GM23338 (cell line): ENCODE data around the gene XRN2.

Experiments
- CREB1 ChIP-seq: fragments of 250-450 bp; sonication (Bioruptor Pico); IDR thresholded peaks from 2 replicates; pipeline ENCODE4 v1.5.0; 2020; ENCODE audit warnings: low read depth, mild to moderate bottlenecking, moderate library complexity
- CTCF ChIP-seq, 2 experiments: fragments of 200-600 bp in 1 of 2; sonication (generic) in 1 of 2; conservative IDR thresholded peaks; 2 replicates each; pipeline versions ENCODE4 v1.5.1 to v1.6.1; 2016 to 2017; ENCODE audit warnings: antibody characterized with exemption in 2 of 2, low read depth in 2 of 2, mild to moderate bottlenecking in 2 of 2, moderate library complexity in 1 of 2
- EZH2 ChIP-seq: fragments of 200-600 bp; sonication (generic); IDR thresholded peaks from one replicate; pipeline ENCODE4 v1.8.0; 2017; ENCODE audit warnings: antibody characterized with exemption, mild to moderate bottlenecking, low read depth; ENCODE audit not compliant: unreplicated experiment
- EZH2phosphoT487 ChIP-seq: fragments of 200-600 bp; sonication (generic); IDR thresholded peaks from one replicate; pipeline ENCODE4 v1.8.1; 2018; ENCODE audit warnings: antibody characterized with exemption; ENCODE audit not compliant: unreplicated experiment
- POLR2AphosphoS5 ChIP-seq: IDR thresholded peaks from 2 replicates; pipeline ENCODE4 v1.6.1; 2016; ENCODE audit warnings: antibody characterized with exemption, low read depth
- REST ChIP-seq: IDR thresholded peaks from one replicate; pipeline ENCODE4 v1.6.1; 2018; ENCODE audit warnings: antibody characterized with exemption; ENCODE audit not compliant: unreplicated experiment

- TF ChIP-seq CTCF (conservative IDR thresholded peaks at IDR 0.05; ENCODE audit: low read depth in 2 of 2) (no peak), REST (no peak), POLR2AphosphoS5 (no peak), EZH2 (no peak), CREB1 (CRISPR knock-in tag) (no peak), EZH2phosphoT487 (no peak)
Observed at GRCh38 chr20:21376626-21377025, 73.5 kb downstream of the XRN2 start.
